Thyroid gland (tissue), 4 donors: ENCODE data around the gene KHDC4.

ENCODE experiments used
- POLR2A ChIP-seq, 2 donors: fragments of 450-650 bp; IDR thresholded peaks; one replicate each; pipeline ENCODE4 v1.6.1; 2017; ENCODE audit warnings: antibody characterized with exemption in 2 of 2, mild to moderate bottlenecking in 2 of 2, moderate library complexity in 1 of 2
- TF ChIP-seq, protein P1 (sequence below), 6 experiments: fragments of 200-600 bp in 3 of 6; fragments of 450-650 bp in 3 of 6; sonication (generic) in 3 of 6; IDR thresholded peaks; one replicate each; pipeline ENCODE4 v1.5.1; 2016 to 2019; ENCODE audit warnings: antibody characterized with exemption in 6 of 6, mild to moderate bottlenecking in 2 of 6, inconsistent platforms in 1 of 6, moderate library complexity in 1 of 6

DNA sequence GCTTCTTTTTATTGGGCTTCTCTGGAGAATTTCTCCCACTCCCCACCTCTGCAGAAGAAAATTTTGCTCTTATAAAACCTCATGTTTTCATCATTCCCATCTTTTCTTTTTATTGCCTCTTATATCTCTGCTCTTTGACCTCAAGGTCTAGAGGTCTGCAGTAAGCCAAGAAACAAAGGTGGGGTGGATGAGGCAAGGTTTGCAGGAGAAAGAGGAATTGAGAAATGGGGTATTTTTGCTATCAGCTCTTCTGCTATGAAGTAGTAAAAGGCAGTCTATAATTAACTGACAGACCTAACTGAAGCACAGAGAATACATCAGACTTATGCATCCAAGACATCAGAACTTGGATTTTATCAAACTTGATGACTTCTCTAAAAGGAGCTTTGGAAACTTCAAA is 52.0 kb downstream of the KHDC4 start:
- TF ChIP-seq, protein P1, sequence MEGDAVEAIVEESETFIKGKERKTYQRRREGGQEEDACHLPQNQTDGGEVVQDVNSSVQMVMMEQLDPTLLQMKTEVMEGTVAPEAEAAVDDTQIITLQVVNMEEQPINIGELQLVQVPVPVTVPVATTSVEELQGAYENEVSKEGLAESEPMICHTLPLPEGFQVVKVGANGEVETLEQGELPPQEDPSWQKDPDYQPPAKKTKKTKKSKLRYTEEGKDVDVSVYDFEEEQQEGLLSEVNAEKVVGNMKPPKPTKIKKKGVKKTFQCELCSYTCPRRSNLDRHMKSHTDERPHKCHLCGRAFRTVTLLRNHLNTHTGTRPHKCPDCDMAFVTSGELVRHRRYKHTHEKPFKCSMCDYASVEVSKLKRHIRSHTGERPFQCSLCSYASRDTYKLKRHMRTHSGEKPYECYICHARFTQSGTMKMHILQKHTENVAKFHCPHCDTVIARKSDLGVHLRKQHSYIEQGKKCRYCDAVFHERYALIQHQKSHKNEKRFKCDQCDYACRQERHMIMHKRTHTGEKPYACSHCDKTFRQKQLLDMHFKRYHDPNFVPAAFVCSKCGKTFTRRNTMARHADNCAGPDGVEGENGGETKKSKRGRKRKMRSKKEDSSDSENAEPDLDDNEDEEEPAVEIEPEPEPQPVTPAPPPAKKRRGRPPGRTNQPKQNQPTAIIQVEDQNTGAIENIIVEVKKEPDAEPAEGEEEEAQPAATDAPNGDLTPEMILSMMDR (IDR thresholded peaks at IDR 0.05), result no peak
- no peak for TF ChIP-seq POLR2A (IDR thresholded peaks at IDR 0.05)
